HepG2 (cell line): Measurements from ENCODE around the gene EYA2. TPM values are rescaled to one million over a fixed set of nuclear protein-coding genes. Genes with fewer than 3 reads are reported as not detected.

Experiments used
- ATAC-seq: fragments of 200-7000 bp; cut with Tn5 transposase; 3 replicates; pipeline ENCODE4 v1.9.1; 2020; ENCODE audit warnings: mild to moderate bottlenecking, moderate library complexity
- BruUV-seq: library from RNA; stranded (reverse); fragments of 400-500 nt; replicated peaks from 2 replicates; lab custom pipeline; 2021; lab: Mats Ljungman, UMichigan
- CTCF ChIA-PET: fragments of 300-600 bp; formaldehyde crosslinking; extraction: SDS; loops from one replicate; lab custom pipeline; 2021; ENCODE audit warnings: low total read pairs, inconsistent platforms, low intra/inter-chr PET ratio; lab: Yijun Ruan, JAX
- POLR2A ChIA-PET: fragments of 350-600 bp; sonication (Branson Sonifier 250); formaldehyde crosslinking; loops from one replicate; lab custom pipeline; 2020; ENCODE audit warnings: antibody characterized with exemption, inconsistent platforms; lab: Yijun Ruan, JAX
- DNase-seq: peaks from one replicate; pipeline ENCODE4 v3.0.0-alpha.2; 2015; ENCODE audit warnings: low spot score
- FAIRE-seq: peaks from 3 replicates; lab custom pipeline; 2011; peaks lifted over from hg19 to GRCh38; lab: Jason Lieb, UNC
- H2AFZ ChIP-seq: one replicate; pipeline ENCODE4 v1.6.1; 2011; ENCODE audit warnings: low read length, inconsistent platforms
- H3K27ac ChIP-seq: fragments of 300-600 bp; 3 replicates; pipeline ENCODE4 v1.8.0; 2011; ENCODE audit warnings: mixed run types, mild to moderate bottlenecking, mixed read lengths, low read length, inconsistent platforms; ENCODE audit not compliant: insufficient read depth; ENCODE audit errors: extremely low read length
- H3K27me3 ChIP-seq, 2 experiments: fragments of 200-600 bp in 1 of 2; 2 replicates in 1 of 2; 3 replicates in 1 of 2; pipeline versions ENCODE4 v1.6.0 to v1.8.0; 2011; ENCODE audit warnings: low read length in 2 of 2, mild to moderate bottlenecking in 2 of 2, moderate library complexity in 2 of 2, inconsistent platforms in 1 of 2; ENCODE audit not compliant: insufficient read depth in 2 of 2, control insufficient read depth in 1 of 2
- H3K36me3 ChIP-seq, 2 experiments: fragments of 200-600 bp in 1 of 2; replicated peaks in 1 of 2; 2 replicates in 1 of 2; 3 replicates in 1 of 2; pipeline versions ENCODE4 v1.5.1 to v1.8.0; 2011; ENCODE audit warnings: low read length in 2 of 2, inconsistent platforms in 1 of 2; ENCODE audit not compliant: insufficient read depth in 2 of 2, control insufficient read depth in 1 of 2
- H3K4me1 ChIP-seq: 2 replicates; pipeline ENCODE4 v1.5.1; 2012; ENCODE audit warnings: low read length, inconsistent platforms; ENCODE audit not compliant: insufficient read depth
- H3K4me2 ChIP-seq: 2 replicates; pipeline ENCODE4 v1.6.0; 2011; ENCODE audit warnings: low read depth, low read length, inconsistent platforms
- H3K4me3 ChIP-seq, 3 experiments: fragments of 200-600 bp in 1 of 3; sonication (generic), shearing (Covaris generic) in 1 of 3; replicated peaks in 1 of 3; 2 replicates each; pipeline ENCODE4 v1.5.1; 2011 to 2016; ENCODE audit warnings: low read length in 3 of 3, inconsistent platforms in 2 of 3, low read depth in 2 of 3, mild to moderate bottlenecking in 2 of 3, control low read depth in 1 of 3, mixed read lengths in 1 of 3; ENCODE audit not compliant: insufficient read depth in 1 of 3
- H3K79me2 ChIP-seq: one replicate; pipeline ENCODE4 v1.6.1; 2011; ENCODE audit warnings: low read length, inconsistent platforms; ENCODE audit not compliant: insufficient read depth
- H3K9ac ChIP-seq: 2 replicates; pipeline ENCODE4 v1.6.0; 2011; ENCODE audit warnings: mild to moderate bottlenecking, low read depth, low read length, inconsistent platforms; ENCODE audit not compliant: insufficient read depth
- H3K9me3 ChIP-seq: 2 replicates; pipeline ENCODE4 v1.5.1; 2012; ENCODE audit warnings: mild to moderate bottlenecking, low read length
- H4K20me1 ChIP-seq: 2 replicates; pipeline ENCODE4 v1.6.0; 2011; ENCODE audit warnings: inconsistent platforms, mild to moderate bottlenecking, low read length, moderate library complexity; ENCODE audit not compliant: insufficient read depth
- ELF3 ChIP-seq: IDR thresholded peaks from 2 replicates; pipeline ENCODE4 v1.6.1; 2016; ENCODE audit warnings: missing genetic modification reagents, missing compliant biosample characterization
- FOSL2 ChIP-seq: sonication (generic); formaldehyde crosslinking; IDR thresholded peaks from 2 replicates; pipeline ENCODE4 v1.4.0; 2020; ENCODE audit warnings: missing genetic modification reagents
- FOXO1 ChIP-seq: sonication (generic); formaldehyde crosslinking; IDR thresholded peaks from 2 replicates; pipeline ENCODE4 v1.4.0; 2020; ENCODE audit warnings: missing genetic modification reagents
- HDAC2 ChIP-seq: sonication (generic); formaldehyde crosslinking; IDR thresholded peaks from 2 replicates; pipeline ENCODE4 v1.4.0; 2020; ENCODE audit warnings: missing genetic modification reagents
- IRF2 ChIP-seq: IDR thresholded peaks from 2 replicates; pipeline ENCODE4 v1.6.1; 2018; ENCODE audit warnings: missing genetic modification reagents, missing compliant biosample characterization
- KDM3A ChIP-seq: IDR thresholded peaks from 2 replicates; pipeline ENCODE4 v1.6.1; 2018; ENCODE audit warnings: low read depth, missing compliant biosample characterization
- MED1 ChIP-seq: sonication (generic); formaldehyde crosslinking; IDR thresholded peaks from 2 replicates; pipeline ENCODE4 v1.4.0; 2020; ENCODE audit warnings: missing genetic modification reagents
- MIXL1 ChIP-seq: IDR thresholded peaks from 2 replicates; pipeline ENCODE4 v1.6.1; 2016
- NCOR1 ChIP-seq: fragments of 200-600 bp; sonication (generic); IDR thresholded peaks from 2 replicates; pipeline ENCODE4 v1.7.0; 2017; ENCODE audit warnings: antibody characterized with exemption, low read length, borderline replicate concordance
- NR2F1 ChIP-seq, 2 experiments: fragments of 450-650 bp in 1 of 2; formaldehyde crosslinking in 1 of 2; IDR thresholded peaks; 2 replicates each; pipeline versions ENCODE4 v1.5.0 to v1.6.1; 2016 to 2020; ENCODE audit warnings: mild to moderate bottlenecking in 1 of 2, missing compliant biosample characterization in 1 of 2, missing genetic modification reagents in 1 of 2, moderate library complexity in 1 of 2
- NR2F6 ChIP-seq, 2 experiments: IDR thresholded peaks; 2 replicates each; pipeline ENCODE4 v1.6.1; 2016; ENCODE audit warnings: antibody characterized with exemption in 1 of 2, mild to moderate bottlenecking in 1 of 2
- RBAK ChIP-seq: sonication (generic); formaldehyde crosslinking; IDR thresholded peaks from 2 replicates; pipeline ENCODE4 v1.5.1; 2020; ENCODE audit warnings: mild to moderate bottlenecking, missing genetic modification reagents
- ZBTB7B ChIP-seq: sonication (generic); formaldehyde crosslinking; IDR thresholded peaks from 2 replicates; pipeline ENCODE4 v1.4.0; 2020; ENCODE audit warnings: missing genetic modification reagents
- ZHX1 ChIP-seq: sonication (generic); formaldehyde crosslinking; IDR thresholded peaks from 2 replicates; pipeline ENCODE4 v1.8.1; 2022; ENCODE audit warnings: low read depth, mild to moderate bottlenecking, missing genetic modification reagents
- ZMYM3 ChIP-seq: sonication (generic); formaldehyde crosslinking; IDR thresholded peaks from 2 replicates; pipeline ENCODE4 v1.5.1; 2020; ENCODE audit warnings: mild to moderate bottlenecking, missing genetic modification reagents
- ZNF550 ChIP-seq: sonication (generic); formaldehyde crosslinking; IDR thresholded peaks from 2 replicates; pipeline ENCODE4 v1.4.0; 2020; ENCODE audit warnings: mild to moderate bottlenecking, missing genetic modification reagents, borderline replicate concordance
- ZNF691 ChIP-seq: sonication (generic); formaldehyde crosslinking; IDR thresholded peaks from 2 replicates; pipeline ENCODE4 v1.4.0; 2020; ENCODE audit warnings: missing genetic modification reagents, low read depth, mild to moderate bottlenecking, borderline replicate concordance
- ZNF781 ChIP-seq: sonication (generic); formaldehyde crosslinking; IDR thresholded peaks from 2 replicates; pipeline ENCODE4 v1.5.1; 2020; ENCODE audit warnings: borderline replicate concordance, mild to moderate bottlenecking, missing genetic modification reagents; ENCODE audit errors: not compliant biosample characterization
- WGBS: methylation state at CpG from one replicate; pipeline ENCODE4 v1.1.6; 2017; ENCODE audit warnings: low lambda C conversion rate; 5-methylcytosine and 5-hydroxymethylcytosine counted together
- in situ Hi-C: cut with HindIII; loops from 2 replicates; pipeline ENCODE4 v1.10.0; 2017; ENCODE audit warnings: low pct_unique_long_range_greater_than_20kb; ENCODE audit not compliant: extremely low pct_ligation_motif_present
- intact Hi-C: fragments of 100-400 bp; cut with micrococcal nuclease; formaldehyde crosslinking; loops from one replicate; pipeline ENCODE4 v1.10.0; 2022; ENCODE audit not compliant: unreplicated experiment
- polyA plus RNA-seq, 8 experiments: library from polyadenylated mRNA; depleted of rRNA in 3 of 8; stranded (reverse) in 7 of 8; unstranded in 1 of 8; fragments of >200 nt; fragmentation: Illumina TruSeq in 4 of 8; extraction: Trizol in 4 of 8; gene quantifications; 2 replicates each; pipeline versions ENCODE4 v1.2.1 to v1.2.3, GENCODE V29; 2011 to 2016; ENCODE audit warnings: low read depth in 4 of 8, missing spikeins in 1 of 8, mixed read lengths in 1 of 8; ENCODE audit not compliant: insufficient read depth in 1 of 8
- total RNA-seq, 5 experiments: library from RNA; depleted of rRNA; stranded (reverse); fragments of >200 nt; fragmentation: Illumina TruSeq; extraction: Trizol; gene quantifications; 2 replicates each; pipeline ENCODE4 v1.2.3, GENCODE V29; 2016; ENCODE audit warnings: low read depth in 1 of 5
- TF ChIP-seq, protein P1 (sequence below): IDR thresholded peaks from 2 replicates; pipeline ENCODE4 v1.6.1; 2012; ENCODE audit warnings: low read depth, low read length, improper control_type of control experiment
- TF ChIP-seq, protein P2 (sequence below): sonication (generic); formaldehyde crosslinking; IDR thresholded peaks from 2 replicates; pipeline ENCODE4 v1.9.0; 2021; ENCODE audit warnings: missing genetic modification reagents, borderline replicate concordance

Gene EYA2
- total and polyA plus RNA-seq, 2 of the 13 experiments (the other 11 are each of a cell fraction or from before 2014, with no cell fraction given) = not detected

DNA sequence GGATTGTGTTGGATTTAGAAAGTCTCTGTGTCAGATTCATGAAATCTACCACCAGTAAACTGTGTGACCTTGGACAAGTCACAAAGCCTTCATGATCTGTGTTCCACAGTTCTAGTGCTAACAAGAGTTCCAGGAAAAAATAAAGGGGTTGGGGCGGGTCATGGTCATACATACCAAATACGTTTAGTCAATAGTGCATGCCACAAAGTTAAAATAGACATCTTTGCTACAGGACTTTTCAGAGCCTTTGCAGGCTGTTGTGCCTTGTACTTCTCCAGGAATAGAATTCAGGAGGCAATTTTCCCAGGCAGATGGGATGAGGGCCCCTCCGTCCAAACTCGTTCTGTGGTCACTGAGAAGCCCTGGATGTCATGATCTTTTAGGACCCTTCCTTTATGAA lies 127.2 kb downstream of the EYA2 start:
- in situ Hi-C loops = no loop called here
- Histone ChIP-seq H3K9ac (no peak overlapping the region), H3K4me2 (no peak overlapping the region), H3K4me1 (peaks cover 14% of the 10 kb centered on the region), H3K79me2 (no peaks in the 10 kb centered on the region), H3K36me3 (no peaks in the 10 kb centered on the region), H3K4me3 (no peak overlapping the region), H2AFZ (no peak overlapping the region), H3K9me3 (no peaks in the 10 kb centered on the region), H4K20me1 (no peaks in the 10 kb centered on the region), H3K27ac (no peak overlapping the region), H3K27me3 (peaks cover 0 to 40% of the 10 kb centered on the region in 2 experiments; a peak in 3 of 5 replicates)
- ATAC-seq (peak; percentile 82), DNase-seq (peak; percentile 66), FAIRE-seq (no peak)
- BruUV-seq = no TSS peak
- WGBS = 2% methylated on average over 4 of the region's 4 CpGs
- intact Hi-C loops = no loop called here
- ChIA-PET CTCF (no interaction called here), POLR2A (no interaction called here)
- peak; percentile 27; the same call in 1 of the 2 replicates for TF ChIP-seq FOSL2 (CRISPR knock-in tag)
- peak; percentile 85 for TF ChIP-seq MIXL1 (CRISPR knock-in tag)
- TF ChIP-seq ZMYM3 (CRISPR knock-in tag) = peak; percentile 16; the same call in 1 of the 2 replicates
- TF ChIP-seq, protein P1, sequence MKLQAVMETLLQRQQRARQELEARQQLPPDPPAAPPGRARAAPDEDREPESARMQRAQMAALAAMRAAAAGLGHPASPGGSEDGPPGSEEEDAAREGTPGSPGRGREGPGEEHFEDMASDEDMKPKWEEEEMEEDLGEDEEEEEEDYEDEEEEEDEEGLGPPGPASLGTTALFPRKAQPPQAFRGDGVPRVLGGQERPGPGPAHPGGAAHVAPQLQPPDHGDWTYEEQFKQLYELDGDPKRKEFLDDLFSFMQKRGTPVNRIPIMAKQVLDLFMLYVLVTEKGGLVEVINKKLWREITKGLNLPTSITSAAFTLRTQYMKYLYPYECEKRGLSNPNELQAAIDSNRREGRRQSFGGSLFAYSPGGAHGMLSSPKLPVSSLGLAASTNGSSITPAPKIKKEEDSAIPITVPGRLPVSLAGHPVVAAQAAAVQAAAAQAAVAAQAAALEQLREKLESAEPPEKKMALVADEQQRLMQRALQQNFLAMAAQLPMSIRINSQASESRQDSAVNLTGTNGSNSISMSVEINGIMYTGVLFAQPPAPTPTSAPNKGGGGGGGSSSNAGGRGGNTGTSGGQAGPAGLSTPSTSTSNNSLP = peak; percentile 65; the same call in 1 of the 2 replicates
- peak; percentile 43; the same call in 1 of the 2 replicates for TF ChIP-seq IRF2 (CRISPR knock-in tag)
- peak; percentile 47; the same call in 1 of the 2 replicates for TF ChIP-seq ELF3 (CRISPR knock-in tag)
- no peak for TF ChIP-seq ZNF781 (CRISPR knock-in tag)
- peak; percentile 67; the same call in 1 of the 2 replicates for TF ChIP-seq FOXO1 (CRISPR knock-in tag)
- TF ChIP-seq HDAC2 = peak; percentile 63
- TF ChIP-seq, protein P2, sequence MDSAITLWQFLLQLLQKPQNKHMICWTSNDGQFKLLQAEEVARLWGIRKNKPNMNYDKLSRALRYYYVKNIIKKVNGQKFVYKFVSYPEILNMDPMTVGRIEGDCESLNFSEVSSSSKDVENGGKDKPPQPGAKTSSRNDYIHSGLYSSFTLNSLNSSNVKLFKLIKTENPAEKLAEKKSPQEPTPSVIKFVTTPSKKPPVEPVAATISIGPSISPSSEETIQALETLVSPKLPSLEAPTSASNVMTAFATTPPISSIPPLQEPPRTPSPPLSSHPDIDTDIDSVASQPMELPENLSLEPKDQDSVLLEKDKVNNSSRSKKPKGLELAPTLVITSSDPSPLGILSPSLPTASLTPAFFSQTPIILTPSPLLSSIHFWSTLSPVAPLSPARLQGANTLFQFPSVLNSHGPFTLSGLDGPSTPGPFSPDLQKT (CRISPR knock-in tag) = 0 out of 2 replicates have a peak, but pooled peaks have one; percentile 32
- TF ChIP-seq NCOR1 = no peak
- TF ChIP-seq KDM3A (CRISPR knock-in tag) = 0 out of 2 replicates have a peak, but pooled peaks have one; percentile 44
- peak; percentile 59 for TF ChIP-seq NR2F6 (IDR thresholded peaks at IDR 0.05)
- TF ChIP-seq NR2F6 (CRISPR knock-in tag; IDR thresholded peaks at IDR 0.05) = peak; percentile 86
- TF ChIP-seq ZNF691 (CRISPR knock-in tag) = no peak
- TF ChIP-seq ZNF550 (CRISPR knock-in tag) = no peak
- no peak for TF ChIP-seq ZBTB7B (CRISPR knock-in tag)
- no peak for TF ChIP-seq RBAK (CRISPR knock-in tag)
- TF ChIP-seq MED1 (CRISPR knock-in tag) = peak; percentile 75
- no peak for TF ChIP-seq ZHX1 (CRISPR knock-in tag)
- TF ChIP-seq NR2F1 (CRISPR knock-in tag; IDR thresholded peaks at IDR 0.05) = peak; percentile 40 to 84; a peak in 3 of 4 replicates
